HFF-Myc (cell line): ENCODE data around the gene RBMY1F.
"Not testable (repeated sequence)": the region's sequence is repeated elsewhere in the genome, so short reads cannot be mapped to it uniquely, and the experiment has no call there.

Experiments used
- DNase-seq: peaks from one replicate; pipeline ENCODE4 v3.0.0-alpha.2; 2011; ENCODE audit warnings: low read depth; ENCODE audit errors: extremely low read depth
- H3K4me3 ChIP-seq: replicated peaks from 2 replicates; pipeline ENCODE4 v1.5.1; 2011; ENCODE audit warnings: low read depth, mild to moderate bottlenecking, control low read depth, low read length

The RBMY1F gene

GRCh38 chrY:22182823-22183222 lies at the start of gene RBMY1F:
TSS of gene RBMY1F (minus strand) at chrY:22182923. CDS start at chrY:22180969, 1,954 bp downstream.
- DNase-seq, H3K4me3 ChIP-seq: not testable (repeated sequence)

- DNase-seq, H3K4me3 ChIP-seq: not testable (repeated sequence)
Measured at GRCh38 chrY:22151144-22151543, 31.6 kb downstream of the RBMY1F start.

- DNase-seq, H3K4me3 ChIP-seq: not testable (repeated sequence)
Measured at GRCh38 chrY:22141011-22141695, 41.6 kb downstream of the RBMY1F start.

- DNase-seq, H3K4me3 ChIP-seq: not testable (repeated sequence)
Measured at GRCh38 chrY:22134719-22135118, 48.0 kb downstream of the RBMY1F start.

GRCh38 chrY:22130494-22130893 lies 52.2 kb downstream of the RBMY1F start:
- not testable (repeated sequence) for H3K4me3 ChIP-seq, DNase-seq
